K562 (cell line): Measurements from ENCODE around the gene SPATC1L. TPM values are rescaled to one million over a fixed set of nuclear protein-coding genes. Genes with fewer than 3 reads are reported as not detected.

ENCODE experiments used
- BRD9 ChIP-seq: fragments of 450-650 bp; IDR thresholded peaks from 2 replicates; pipeline ENCODE4 v1.6.1; 2018; ENCODE audit warnings: low read depth; ENCODE audit not compliant: partially characterized antibody
- CREM ChIP-seq: IDR thresholded peaks from 2 replicates; pipeline ENCODE4 v1.6.1; 2014; ENCODE audit warnings: antibody characterized with exemption, low read depth
- HMBOX1 ChIP-seq: sonication (generic); IDR thresholded peaks from 2 replicates; pipeline ENCODE4 v1.6.1; 2016
- KLF6 ChIP-seq: fragments of 250-450 bp; sonication (Bioruptor Pico); IDR thresholded peaks from 2 replicates; pipeline ENCODE4 v1.4.0; 2020; ENCODE audit warnings: mild to moderate bottlenecking, moderate library complexity, borderline replicate concordance
- L3MBTL2 ChIP-seq: fragments of 450-650 bp; IDR thresholded peaks from 2 replicates; pipeline ENCODE4 v1.6.1; 2016; ENCODE audit warnings: mild to moderate bottlenecking, moderate library complexity
- LCOR ChIP-seq: sonication (generic); formaldehyde crosslinking; IDR thresholded peaks from 2 replicates; pipeline ENCODE4 v1.8.0; 2022; ENCODE audit warnings: mild to moderate bottlenecking, missing genetic modification reagents
- MGA ChIP-seq: fragments of 450-650 bp; IDR thresholded peaks from 2 replicates; pipeline ENCODE4 v1.6.1; 2016; ENCODE audit warnings: mild to moderate bottlenecking, moderate library complexity
- NEUROD1 ChIP-seq: fragments of 150-350 bp; IDR thresholded peaks from 2 replicates; pipeline ENCODE4 v1.6.1; 2014; ENCODE audit warnings: borderline replicate concordance, low read length, low read depth; ENCODE audit not compliant: partially characterized antibody
- PHF20 ChIP-seq: fragments of 450-650 bp; IDR thresholded peaks from 2 replicates; pipeline ENCODE4 v1.6.1; 2018; ENCODE audit not compliant: partially characterized antibody
- SETDB1 ChIP-seq: IDR thresholded peaks from one replicate; pipeline ENCODE4 v1.6.1; 2012; ENCODE audit warnings: low read length, control low read depth, inconsistent platforms
- SRSF3 ChIP-seq: fragments of 200-400 bp; formaldehyde crosslinking; IDR thresholded peaks from 2 replicates; pipeline ENCODE4 v1.6.1; 2016; ENCODE audit warnings: mild to moderate bottlenecking, low read length, moderate library complexity; ENCODE audit not compliant: insufficient read depth
- SUPT5H ChIP-seq: fragments of 450-650 bp; IDR thresholded peaks from 2 replicates; pipeline ENCODE4 v1.6.1; 2016
- TARDBP ChIP-seq: fragments of 450-650 bp; IDR thresholded peaks from 2 replicates; pipeline ENCODE4 v1.6.1; 2016
- WHSC1 ChIP-seq: IDR thresholded peaks from one replicate; pipeline ENCODE4 v1.6.1; 2012; ENCODE audit warnings: low read length, control low read depth, inconsistent platforms
- ZNF253 ChIP-seq: fragments of 250-450 bp; sonication (Bioruptor Pico); conservative IDR thresholded peaks from 2 replicates; pipeline ENCODE4 v1.6.1; 2021; ENCODE audit warnings: mild to moderate bottlenecking
- ZNF354B ChIP-seq: fragments of 250-450 bp; sonication (Bioruptor Pico); IDR thresholded peaks from 2 replicates; pipeline ENCODE4 v1.4.0; 2020
- polyA plus RNA-seq, 8 experiments: library from polyadenylated mRNA; depleted of rRNA in 4 of 8; stranded (reverse) in 5 of 8; unstranded in 3 of 8; fragments of >200 nt; fragmentation: Nextera tagmentation in 2 of 8; fragmentation: Illumina TruSeq in 1 of 8; extraction: Ambion mirVana in 2 of 8; extraction: Trizol in 1 of 8; gene quantifications; 2 replicates each; pipeline versions ENCODE4 v1.2.1 to v1.2.3, GENCODE V29; 2011 to 2014; ENCODE audit warnings: inconsistent platforms in 1 of 8, missing spikeins in 1 of 8
- total RNA-seq, 7 experiments: library from RNA; depleted of rRNA in 6 of 7; stranded (reverse); fragments of >200 nt in 6 of 7; fragmentation: Illumina TruSeq in 2 of 7; extraction: Trizol in 2 of 7; gene quantifications; 2 replicates each; pipeline versions ENCODE4 v1.2.1 to v1.2.3, GENCODE V29; 2011 to 2021; ENCODE audit warnings: low replicate concordance in 1 of 7

SPATC1L gene
- total and polyA plus RNA-seq, 9 of the 15 experiments (the other 6 are each of a cell fraction or from before 2014, with no cell fraction given), result 0.14 to 121 (median 34.0) TPM; not detected in 1

- TF ChIP-seq MGA (no peak; the same call in 1 of the 2 replicates), SUPT5H (no peak), HMBOX1 (no peak), LCOR (CRISPR knock-in tag) (0 out of 2 replicates have a peak, but pooled peaks have one; percentile 27), ZNF253 (CRISPR knock-in tag) (no peak), ZNF354B (CRISPR knock-in tag) (no peak), WHSC1 (no peak), TARDBP (0 out of 2 replicates have a peak, but pooled peaks have one; percentile 18), CREM (peak; percentile 71), KLF6 (no peak; the same call in 1 of the 2 replicates), PHF20 (no peak), NEUROD1 (peak; percentile 50), SRSF3 (no peak), SETDB1 (no peak), L3MBTL2 (peak; percentile 58), BRD9 (peak; percentile 58)
Measured at GRCh38 chr21:46188226-46189212, 4.3 kb upstream of the SPATC1L start (continued).
